Measurements from ENCODE around the gene USP12. TPM values are rescaled to one million over a fixed set of nuclear protein-coding genes. Genes with fewer than 3 reads are reported as not detected.
"Not testable (repeated sequence)": the region's sequence is repeated elsewhere in the genome, so short reads cannot be mapped to it uniquely, and the experiment has no call there.

The USP12 gene
- total RNA-seq, 2 donors from 2014 or later = 51.4 to 78.6 TPM

GRCh38 chr13:27151798-27152599 lies 19.6 kb downstream of the USP12 start:
- H3K4me1 Mint-ChIP-seq (ENCODE audit: low read depth in 2 of 2) = peaks cover 34 to 64% of the 10 kb centered on the region in 2 donors
- H3K27ac Mint-ChIP-seq = peak overlapping the region; percentile 28 to 33
- H3K27me3 Mint-ChIP-seq = no peaks in the 10 kb centered on the region
- DNase-seq (ENCODE audit: low spot score) (no peak), ATAC-seq (peak in 1 of 2 donors; percentile 66)
- peaks cover 9% of the 10 kb centered on the region for H3K36me3 Mint-ChIP-seq
- no peaks in the 10 kb centered on the region for H3K9me3 Mint-ChIP-seq
- peak overlapping the region; percentile 1 for H3K4me3 Mint-ChIP-seq

- Mint-ChIP-seq H3K9me3 (no peaks in the 10 kb centered on the region), H3K4me3 (no peak overlapping the region), H3K27me3 (no peaks in the 10 kb centered on the region), H3K4me1 (ENCODE audit: low read depth in 2 of 2) (peaks cover 48 to 75% of the 10 kb centered on the region in 2 donors), H3K27ac (peak overlapping the region in 1 of 2 donors; percentile 59), H3K36me3 (no peaks in the 10 kb centered on the region)
- ATAC-seq = no peak
- no peak for DNase-seq (ENCODE audit: low spot score)
Observed at GRCh38 chr13:27149702-27150101, 21.9 kb downstream of the USP12 start.

GRCh38 chr13:27148900-27149299 lies 22.7 kb downstream of the USP12 start:
- ATAC-seq = no peak

DNA sequence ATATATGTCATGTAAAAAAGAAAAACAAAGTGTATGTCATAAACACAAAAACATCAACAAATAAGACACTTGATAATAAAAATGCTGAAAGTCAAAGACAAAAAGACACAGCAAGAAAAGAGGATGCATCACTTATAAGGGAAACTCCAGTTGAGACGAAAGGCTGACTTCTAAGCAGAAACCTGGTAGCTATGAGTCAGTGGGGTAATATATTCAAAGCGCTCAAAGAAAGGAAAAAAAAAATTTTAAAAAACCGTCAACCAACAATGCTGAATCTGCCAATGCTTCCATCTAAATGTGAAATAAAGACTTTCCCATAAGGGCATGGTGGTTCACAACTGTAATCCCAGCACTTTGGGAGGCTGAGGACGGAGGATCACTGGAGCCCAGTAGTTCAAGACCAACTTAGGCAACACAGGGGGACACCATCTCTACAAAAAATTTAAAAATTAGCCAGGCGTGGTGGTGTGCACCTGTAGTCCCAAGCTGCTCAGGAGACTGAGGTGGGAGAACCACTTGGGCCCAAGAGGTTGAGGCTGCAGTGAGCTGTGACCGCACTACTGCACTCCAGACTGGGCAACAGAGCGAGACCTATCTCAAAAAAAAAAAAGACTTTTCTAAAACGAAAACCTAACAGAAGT lies 24.0 kb downstream of the USP12 start:
- H3K36me3 Mint-ChIP-seq = no peaks in the 10 kb centered on the region
- no peaks in the 10 kb centered on the region for H3K27me3 Mint-ChIP-seq
- peak overlapping the region; percentile 51 for H3K4me3 Mint-ChIP-seq
- peak overlapping the region; percentile 75 to 97 for H3K27ac Mint-ChIP-seq
- no peaks in the 10 kb centered on the region for H3K9me3 Mint-ChIP-seq
- DNase-seq (ENCODE audit: low spot score) (no peak), ATAC-seq (peak; percentile 78 to 90)
- H3K4me1 Mint-ChIP-seq (ENCODE audit: low read depth in 2 of 2) = peaks cover 42 to 71% of the 10 kb centered on the region in 2 donors

More at GRCh38 chr13:27148900-27149299, 22.7 kb downstream of the USP12 start:
- H3K4me1 Mint-ChIP-seq (ENCODE audit: low read depth in 2 of 2) = peaks cover 44 to 67% of the 10 kb centered on the region in 2 donors
- H3K27me3 Mint-ChIP-seq = no peaks in the 10 kb centered on the region
- H3K9me3 Mint-ChIP-seq = no peaks in the 10 kb centered on the region
- no peak for DNase-seq (ENCODE audit: low spot score)
- H3K36me3 Mint-ChIP-seq = no peaks in the 10 kb centered on the region
- peak overlapping the region; percentile 58 for H3K4me3 Mint-ChIP-seq
- H3K27ac Mint-ChIP-seq = peak overlapping the region; percentile 76 to 86

GRCh38 chr13:27141746-27142145 lies 29.9 kb downstream of the USP12 start:
- H3K27ac Mint-ChIP-seq = peak overlapping the region in 1 of 2 donors; percentile 10
- H3K9me3 Mint-ChIP-seq = no peaks in the 10 kb centered on the region
- DNase-seq (ENCODE audit: low spot score) (no peak), ATAC-seq (no peak)
- no peak overlapping the region for H3K4me3 Mint-ChIP-seq
- H3K36me3 Mint-ChIP-seq = peaks cover 5% of the 10 kb centered on the region
- H3K4me1 Mint-ChIP-seq (ENCODE audit: low read depth in 2 of 2) = peaks cover 33 to 61% of the 10 kb centered on the region in 2 donors
- H3K27me3 Mint-ChIP-seq = no peaks in the 10 kb centered on the region

- not testable (repeated sequence) for H3K4me3 Mint-ChIP-seq; DNase-seq (ENCODE audit: low spot score); H3K27me3 Mint-ChIP-seq; H3K36me3 Mint-ChIP-seq; H3K9me3 Mint-ChIP-seq; ATAC-seq
- Mint-ChIP-seq H3K27ac (peak overlapping the region in 1 of 2 donors; percentile 10), H3K4me1 (ENCODE audit: low read depth in 2 of 2) (peaks cover 27 to 56% of the 10 kb centered on the region in 2 donors)
Observed at GRCh38 chr13:27141159-27141558, 30.5 kb downstream of the USP12 start.

- no peaks in the 10 kb centered on the region for H3K27me3 Mint-ChIP-seq
- ATAC-seq (no peak), DNase-seq (ENCODE audit: low spot score) (no peak)
- H3K36me3 Mint-ChIP-seq = peaks cover 5% of the 10 kb centered on the region
- H3K27ac Mint-ChIP-seq = no peak overlapping the region
- peaks cover 26 to 50% of the 10 kb centered on the region in 2 donors for H3K4me1 Mint-ChIP-seq (ENCODE audit: low read depth in 2 of 2)
- H3K4me3 Mint-ChIP-seq = no peak overlapping the region
- no peaks in the 10 kb centered on the region for H3K9me3 Mint-ChIP-seq
Observed at GRCh38 chr13:27140060-27140459, 31.6 kb downstream of the USP12 start.

DNA sequence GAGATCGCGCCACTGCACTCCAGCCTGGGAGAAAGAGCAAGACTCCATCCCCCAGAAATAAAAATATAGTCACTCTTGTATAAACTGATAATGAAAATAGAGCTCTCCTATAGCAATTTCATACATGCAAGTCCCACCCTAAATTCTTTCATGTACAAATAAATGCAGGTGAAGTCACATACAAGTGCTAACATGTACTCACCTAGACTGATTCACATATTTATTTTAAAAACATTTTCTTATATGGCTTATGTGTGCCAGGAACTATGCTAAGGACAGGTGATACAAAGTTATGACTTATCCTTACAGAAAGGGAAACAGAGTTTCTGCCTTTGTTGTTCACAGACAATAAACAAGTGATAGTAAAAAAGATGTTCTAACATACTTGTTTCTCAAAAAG lies 32.0 kb downstream of the USP12 start:
- no peaks in the 10 kb centered on the region for H3K27me3 Mint-ChIP-seq
- no peak overlapping the region for H3K27ac Mint-ChIP-seq
- H3K9me3 Mint-ChIP-seq = no peaks in the 10 kb centered on the region
- H3K4me1 Mint-ChIP-seq (ENCODE audit: low read depth in 2 of 2) = peaks cover 24 to 53% of the 10 kb centered on the region in 2 donors
- peaks cover 5% of the 10 kb centered on the region for H3K36me3 Mint-ChIP-seq
- ATAC-seq (no peak), DNase-seq (ENCODE audit: low spot score) (no peak)
- no peak overlapping the region for H3K4me3 Mint-ChIP-seq

DNA sequence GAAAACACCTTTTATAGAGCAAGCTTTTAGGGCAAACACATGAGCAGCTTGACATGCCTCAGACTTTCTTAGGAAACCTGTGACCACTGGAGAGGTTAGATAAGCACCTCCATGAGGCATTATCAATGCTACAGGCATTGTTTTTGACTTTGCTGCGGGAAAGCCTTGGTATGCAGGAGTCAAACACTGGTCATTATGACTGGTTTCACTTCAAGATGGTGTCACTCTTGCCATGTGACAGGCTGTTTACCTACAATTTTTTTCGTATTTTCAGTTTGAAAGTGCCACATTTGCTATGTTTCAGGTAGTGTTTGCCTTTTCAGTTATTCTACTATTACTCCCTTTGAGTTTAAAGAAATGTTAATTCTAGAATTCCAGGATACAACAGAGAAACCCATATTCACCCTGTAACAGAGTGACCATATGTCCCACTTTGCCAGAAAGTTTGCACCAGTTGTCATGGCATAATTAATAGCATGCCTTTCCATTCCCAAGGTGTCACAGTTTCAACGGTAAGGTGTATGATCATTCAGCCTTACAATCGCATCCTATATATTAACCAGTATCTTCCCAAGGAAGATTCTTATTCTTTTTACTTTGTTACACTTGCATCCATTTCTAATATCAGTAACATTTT lies 33.0 kb downstream of the USP12 start:
- ATAC-seq (no peak), DNase-seq (ENCODE audit: low spot score) (no peak)
- peaks cover 5% of the 10 kb centered on the region for H3K36me3 Mint-ChIP-seq
- no peaks in the 10 kb centered on the region for H3K27me3 Mint-ChIP-seq
- peaks cover 22 to 60% of the 10 kb centered on the region in 2 donors for H3K4me1 Mint-ChIP-seq (ENCODE audit: low read depth in 2 of 2)
- no peaks in the 10 kb centered on the region for H3K9me3 Mint-ChIP-seq
- H3K27ac Mint-ChIP-seq = no peak overlapping the region
- H3K4me3 Mint-ChIP-seq = no peak overlapping the region

GRCh38 chr13:27137759-27138158 lies 33.9 kb downstream of the USP12 start:
- ATAC-seq = no peak
- H3K9me3 Mint-ChIP-seq = no peaks in the 10 kb centered on the region
- H3K27ac Mint-ChIP-seq = peak overlapping the region; percentile 48 to 72
- no peaks in the 10 kb centered on the region for H3K27me3 Mint-ChIP-seq
- H3K36me3 Mint-ChIP-seq = peaks cover 5% of the 10 kb centered on the region
- peaks cover 24 to 59% of the 10 kb centered on the region in 2 donors for H3K4me1 Mint-ChIP-seq (ENCODE audit: low read depth in 2 of 2)
- no peak for DNase-seq (ENCODE audit: low spot score)
- no peak overlapping the region for H3K4me3 Mint-ChIP-seq

DNA sequence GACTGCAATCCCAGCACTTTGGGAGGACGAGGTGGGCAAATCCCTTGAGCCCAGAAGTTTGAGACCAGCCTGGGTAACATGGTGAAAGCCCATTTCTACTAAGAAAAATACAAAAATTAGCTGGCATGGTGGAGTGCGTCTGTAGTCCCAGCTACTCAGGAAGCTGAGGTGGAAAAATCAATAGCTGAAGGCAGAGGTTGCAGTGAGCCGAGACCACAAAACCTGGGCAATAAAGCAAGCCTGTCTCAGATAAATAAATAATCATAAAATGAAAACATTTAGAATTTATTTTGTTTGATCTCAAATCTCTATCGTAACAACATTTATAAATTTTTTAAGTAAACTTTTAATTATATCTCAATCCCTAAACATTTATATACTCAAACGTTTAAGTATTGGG lies 36.6 kb downstream of the USP12 start:
- DNase-seq (ENCODE audit: low spot score) (no peak), ATAC-seq (no peak)
- H3K9me3 Mint-ChIP-seq = peaks cover 4% of the 10 kb centered on the region
- H3K27me3 Mint-ChIP-seq = no peaks in the 10 kb centered on the region
- peak overlapping the region; percentile 30 for H3K4me3 Mint-ChIP-seq
- peaks cover 9% of the 10 kb centered on the region for H3K36me3 Mint-ChIP-seq
- peaks cover 42 to 71% of the 10 kb centered on the region in 2 donors for H3K4me1 Mint-ChIP-seq (ENCODE audit: low read depth in 2 of 2)
- H3K27ac Mint-ChIP-seq = peak overlapping the region; percentile 96 to 99

- Mint-ChIP-seq H3K4me1 (ENCODE audit: low read depth in 2 of 2) (peaks cover 48 to 74% of the 10 kb centered on the region in 2 donors), H3K9me3 (peaks cover 4% of the 10 kb centered on the region), H3K4me3 (no peak overlapping the region), H3K27me3 (no peaks in the 10 kb centered on the region), H3K36me3 (peaks cover 10% of the 10 kb centered on the region), H3K27ac (peak overlapping the region; percentile 96 to 99)
- ATAC-seq (no peak), DNase-seq (ENCODE audit: low spot score) (no peak)
Observed at GRCh38 chr13:27133889-27134288, 37.7 kb downstream of the USP12 start.

- Mint-ChIP-seq H3K27ac (peak overlapping the region; percentile 96 to 99), H3K36me3 (peaks cover 10% of the 10 kb centered on the region), H3K4me1 (ENCODE audit: low read depth in 2 of 2) (peaks cover 58 to 79% of the 10 kb centered on the region in 2 donors), H3K4me3 (peak overlapping the region; percentile 82), H3K9me3 (peaks cover 4% of the 10 kb centered on the region), H3K27me3 (no peaks in the 10 kb centered on the region)
- DNase-seq (ENCODE audit: low spot score) (peak; percentile 62), ATAC-seq (peak; percentile 71 to 82)
Observed at GRCh38 chr13:27132538-27132937, 39.1 kb downstream of the USP12 start.

DNA sequence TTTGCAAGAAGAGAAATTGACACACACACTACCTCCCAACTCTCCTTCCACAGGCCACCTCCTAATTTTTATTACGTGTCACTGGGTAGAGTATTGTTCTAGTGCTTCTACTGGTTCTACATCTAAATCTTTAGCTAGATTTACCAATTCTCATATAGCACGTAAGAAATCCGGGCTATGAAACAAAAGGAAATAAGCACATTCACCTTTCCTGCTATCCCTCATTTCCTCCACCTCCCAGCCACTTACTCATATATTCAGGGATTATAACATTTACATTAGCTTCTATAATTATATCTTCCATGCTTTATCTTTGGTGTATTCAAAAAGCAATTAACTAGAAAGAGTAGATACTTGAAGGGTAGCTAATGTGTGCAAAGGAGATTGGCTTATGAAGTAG lies 39.7 kb downstream of the USP12 start:
- Mint-ChIP-seq H3K4me3 (peak overlapping the region; percentile 82), H3K9me3 (peaks cover 4% of the 10 kb centered on the region), H3K27me3 (no peaks in the 10 kb centered on the region), H3K27ac (peak overlapping the region; percentile 96 to 99), H3K36me3 (peaks cover 13% of the 10 kb centered on the region), H3K4me1 (ENCODE audit: low read depth in 2 of 2) (peaks cover 63 to 79% of the 10 kb centered on the region in 2 donors)
- no peak for ATAC-seq
- DNase-seq (ENCODE audit: low spot score) = no peak

Data from natural killer cell treated with Interleukin-12 subunit alpha and Interleukin-12 subunit beta and Interleukin-15 and Interleukin-18, amount 100 ng/mL, for 72 hours (primary cell).